K562 (cell line): Measurements from ENCODE around the gene PCDH9. TPM values are rescaled to one million over a fixed set of nuclear protein-coding genes. Genes with fewer than 3 reads are reported as not detected.

Experiments
- ATAC-seq: fragments of 200-7000 bp; cut with Tn5 transposase; 3 replicates; pipeline ENCODE4 v1.9.1; 2020; ENCODE audit warnings: moderate library complexity
- BruUV-seq: library from RNA; stranded (reverse); fragments of 400-500 nt; replicated peaks from 2 replicates; lab custom pipeline; 2021; lab: Mats Ljungman, UMichigan
- CTCF ChIA-PET: fragments of 300-600 bp; formaldehyde crosslinking; extraction: SDS; loops from one replicate; lab custom pipeline; 2021; ENCODE audit warnings: low intra/inter-chr PET ratio; lab: Yijun Ruan, JAX
- POLR2A ChIA-PET: fragments of 300-600, 350-650 bp; sonication (Branson Sonifier 250); formaldehyde crosslinking; extraction: SDS; loops from one replicate; lab custom pipeline; 2021; ENCODE audit warnings: antibody characterized with exemption, inconsistent platforms; lab: Yijun Ruan, JAX
- DNase-seq, 4 experiments: peaks; one replicate each; pipeline versions ENCODE4 v3.0.0 to v3.0.0-alpha.2; 2011 to 2018; ENCODE audit warnings: low spot score in 3 of 4, mixed read lengths in 3 of 4; ENCODE audit errors: extremely low read depth in 1 of 4
- FAIRE-seq: peaks from 2 replicates; lab custom pipeline; 2011; peaks lifted over from hg19 to GRCh38; lab: Jason Lieb, UNC
- H2AFZ ChIP-seq: 2 replicates; pipeline ENCODE4 v1.6.0; 2011; ENCODE audit warnings: low read depth, low read length, control low read depth, inconsistent platforms
- H3K27ac ChIP-seq: fragments of 200-600 bp; 3 replicates; pipeline ENCODE4 v1.8.0; 2011; ENCODE audit warnings: low read depth, mild to moderate bottlenecking, control low read depth, inconsistent platforms, low read length, moderate library complexity, mixed read lengths; ENCODE audit errors: extremely low read depth
- H3K27me3 ChIP-seq, 2 experiments: fragments of 300-600 bp in 1 of 2; 2 replicates in 1 of 2; 3 replicates in 1 of 2; pipeline versions ENCODE4 v1.6.0 to v1.8.0; 2011; ENCODE audit warnings: inconsistent platforms in 2 of 2, low read length in 2 of 2, mild to moderate bottlenecking in 1 of 2, mixed read lengths in 1 of 2, moderate library complexity in 1 of 2; ENCODE audit not compliant: control insufficient read depth in 2 of 2, insufficient read depth in 2 of 2
- H3K36me3 ChIP-seq: fragments of 300-600 bp; 3 replicates; pipeline ENCODE4 v1.8.0; 2011; ENCODE audit warnings: mild to moderate bottlenecking, low read length, inconsistent platforms; ENCODE audit not compliant: control insufficient read depth, insufficient read depth
- H3K4me1 ChIP-seq, 2 experiments: fragments of 200-600 bp in 1 of 2; replicated peaks in 1 of 2; 2 replicates in 1 of 2; 3 replicates in 1 of 2; pipeline versions ENCODE4 v1.5.1 to v1.8.0; 2011; ENCODE audit warnings: inconsistent platforms in 2 of 2, low read length in 2 of 2, mild to moderate bottlenecking in 1 of 2, mixed read lengths in 1 of 2, moderate library complexity in 1 of 2; ENCODE audit not compliant: control insufficient read depth in 2 of 2, insufficient read depth in 2 of 2
- H3K4me2 ChIP-seq: 2 replicates; pipeline ENCODE4 v1.6.1; 2011; ENCODE audit warnings: low read length, control low read depth, inconsistent platforms, mixed read lengths; ENCODE audit not compliant: insufficient read depth
- H3K4me3 ChIP-seq: fragments of 200-600 bp; sonication (generic), shearing (Covaris generic); 2 replicates; pipeline ENCODE4 v1.5.1; 2016; ENCODE audit warnings: control low read depth, inconsistent platforms
- H3K79me2 ChIP-seq: fragments of 200-600 bp; 3 replicates; pipeline ENCODE4 v1.8.0; 2011; ENCODE audit warnings: low read length, inconsistent platforms; ENCODE audit not compliant: control insufficient read depth, insufficient read depth
- H3K9ac ChIP-seq, 2 experiments: 2 replicates each; pipeline versions ENCODE4 v1.6.0 to v1.6.1; 2011; ENCODE audit warnings: low read depth in 2 of 2, low read length in 2 of 2, control low read depth in 1 of 2, inconsistent platforms in 1 of 2, mild to moderate bottlenecking in 1 of 2, mixed read lengths in 1 of 2; ENCODE audit not compliant: insufficient read depth in 1 of 2
- H3K9me1 ChIP-seq: one replicate; pipeline ENCODE4 v1.6.0; 2011; ENCODE audit warnings: inconsistent platforms, mild to moderate bottlenecking, low read length, moderate library complexity; ENCODE audit not compliant: control insufficient read depth, insufficient read depth
- H3K9me3 ChIP-seq: replicated peaks from 2 replicates; pipeline ENCODE4 v1.5.1; 2011; ENCODE audit warnings: low read depth, low read length, inconsistent platforms; ENCODE audit not compliant: control insufficient read depth, insufficient read depth
- H4K20me1 ChIP-seq: replicated peaks from 2 replicates; pipeline ENCODE4 v1.6.1; 2011; ENCODE audit warnings: low read length, inconsistent platforms, mixed read lengths; ENCODE audit not compliant: control insufficient read depth, insufficient read depth
- EP400 ChIP-seq: fragments of 450-650 bp; IDR thresholded peaks from 2 replicates; pipeline ENCODE4 v1.6.1; 2017; ENCODE audit warnings: antibody characterized with exemption, mild to moderate bottlenecking, moderate library complexity
- KDM5B ChIP-seq: fragments of 200-600 bp; sonication (generic); IDR thresholded peaks from 2 replicates; pipeline ENCODE4 v1.6.1; 2012; ENCODE audit warnings: low read depth, mild to moderate bottlenecking, moderate library complexity, low read length, control low read depth, inconsistent platforms; ENCODE audit not compliant: insufficient replicate concordance
- RNF219 ChIP-seq: fragments of 250-450 bp; sonication (Bioruptor Pico); IDR thresholded peaks from 2 replicates; pipeline ENCODE4 v1.5.0; 2022; ENCODE audit warnings: mild to moderate bottlenecking
- ZBTB1 ChIP-seq: sonication (generic); formaldehyde crosslinking; IDR thresholded peaks from 2 replicates; pipeline ENCODE4 v1.8.1; 2023; ENCODE audit warnings: missing genetic modification reagents, low read depth, mild to moderate bottlenecking, borderline replicate concordance
- ZNF133 ChIP-seq: fragments of 250-450 bp; sonication (Bioruptor Pico); IDR thresholded peaks from 2 replicates; pipeline ENCODE4 v1.4.0; 2020; ENCODE audit warnings: mild to moderate bottlenecking
- WGBS: fragments of 100-300 bp; shearing (Covaris generic); methylation state at CpG from one replicate; pipeline ENCODE4 v1.1.6; 2016; ENCODE audit warnings: low coverage, mixed read lengths; ENCODE audit not compliant: insufficient coverage; ENCODE audit errors: missing lambda C conversion rate; 5-methylcytosine and 5-hydroxymethylcytosine counted together
- in situ Hi-C: fragments of 300-500 bp; cut with MboI; formaldehyde crosslinking; loops from 4 replicates; pipeline ENCODE4 v1.15.0; 2018; ENCODE audit warnings: inconsistent platforms, mixed read lengths
- intact Hi-C: fragments of 100-400 bp; cut with micrococcal nuclease; formaldehyde crosslinking; loops from 2 replicates; pipeline ENCODE4 v1.14.2; 2022
- polyA plus RNA-seq, 8 experiments: library from polyadenylated mRNA; depleted of rRNA in 4 of 8; stranded (reverse) in 5 of 8; unstranded in 3 of 8; fragments of >200 nt; fragmentation: Nextera tagmentation in 2 of 8; fragmentation: Illumina TruSeq in 1 of 8; extraction: Ambion mirVana in 2 of 8; extraction: Trizol in 1 of 8; gene quantifications; 2 replicates each; pipeline versions ENCODE4 v1.2.1 to v1.2.3, GENCODE V29; 2011 to 2014; ENCODE audit warnings: inconsistent platforms in 1 of 8, missing spikeins in 1 of 8
- total RNA-seq, 7 experiments: library from RNA; depleted of rRNA in 6 of 7; stranded (reverse); fragments of >200 nt in 6 of 7; fragmentation: Illumina TruSeq in 2 of 7; extraction: Trizol in 2 of 7; gene quantifications; 2 replicates each; pipeline versions ENCODE4 v1.2.1 to v1.2.3, GENCODE V29; 2011 to 2021; ENCODE audit warnings: low replicate concordance in 1 of 7

PCDH9 gene
- total and polyA plus RNA-seq, 9 of the 15 experiments (the other 6 are each of a cell fraction or from before 2014, with no cell fraction given) = 1.1 to 6.7 (median 4.9) TPM

DNA sequence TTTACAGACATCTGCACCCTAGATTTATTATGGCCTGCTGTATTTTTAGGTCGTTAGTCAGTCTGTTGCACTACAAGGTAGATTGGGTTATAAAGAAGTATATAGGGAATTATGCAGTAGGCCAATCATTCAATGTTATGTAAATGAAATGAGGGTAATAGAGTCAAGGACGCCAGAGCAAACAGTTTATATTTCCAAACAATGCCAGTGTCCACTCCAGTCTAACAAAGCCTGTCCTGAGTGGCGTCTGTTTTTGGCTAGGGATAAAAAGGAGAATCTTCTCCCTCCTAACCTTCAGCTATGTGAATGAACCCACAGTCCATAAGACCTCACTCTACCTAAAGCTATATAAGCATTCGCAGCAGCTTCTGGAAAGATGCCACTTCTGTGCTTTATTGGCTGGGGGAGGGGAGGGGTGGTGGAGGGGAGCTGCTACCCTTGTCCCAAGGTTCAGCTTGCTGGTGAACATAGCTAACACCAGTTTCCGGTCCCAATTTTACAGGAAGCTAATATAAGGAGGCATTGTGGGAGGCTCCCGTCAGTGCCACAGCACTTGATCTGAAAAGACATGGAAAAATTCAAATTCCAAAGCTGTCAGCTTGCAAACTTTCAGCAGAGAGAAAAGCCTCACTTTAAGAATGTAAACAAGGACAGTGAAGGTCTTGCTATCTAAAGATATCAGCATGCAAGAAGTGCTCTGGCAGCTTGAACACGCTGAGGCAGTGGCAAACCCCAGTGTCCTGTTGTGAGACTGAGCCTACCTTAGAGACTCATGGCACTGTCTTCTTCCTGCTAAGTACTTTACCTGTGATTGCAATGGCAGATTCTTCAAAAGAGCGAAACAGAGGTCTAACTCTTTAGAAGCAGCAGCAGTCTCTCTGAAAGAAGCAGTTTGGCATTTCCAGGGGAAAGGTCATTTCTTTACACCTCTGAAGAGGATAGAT lies 369.9 kb downstream of the PCDH9 start:
- WGBS = 47% methylated on average over 8 of the region's 8 CpGs
- H3K27ac ChIP-seq = no peak overlapping the region
- no peak overlapping the region for H2AFZ ChIP-seq
- H3K4me1 ChIP-seq = no peaks in the 10 kb centered on the region
- ATAC-seq (no peak), DNase-seq (peak in 1 of 4 experiments; percentile 1), FAIRE-seq (no peak)
- BruUV-seq = no TSS peak
- in situ Hi-C loops (no loop called here), intact Hi-C loops (no loop called here)
- TF ChIP-seq KDM5B (no peak), EP400 (no peak), RNF219 (CRISPR knock-in tag) (no peak), ZNF133 (CRISPR knock-in tag) (no peak), ZBTB1 (CRISPR knock-in tag) (no peak)
- H3K9ac ChIP-seq = no peak overlapping the region
- H3K79me2 ChIP-seq = no peaks in the 10 kb centered on the region
- no peaks in the 10 kb centered on the region for H4K20me1 ChIP-seq
- CTCF ChIA-PET = interaction anchor here (0.6 kb wide), 1 partner anchor 77 kb away, joined by 3 read pairs; no protein-coding TSS in a partner anchor
- no peaks in the 10 kb centered on the region for H3K9me3 ChIP-seq
- H3K4me3 ChIP-seq = no peak overlapping the region
- no peak overlapping the region for H3K4me2 ChIP-seq
- POLR2A ChIA-PET = no interaction called here
- H3K36me3 ChIP-seq = no peaks in the 10 kb centered on the region
- no peaks in the 10 kb centered on the region for H3K9me1 ChIP-seq
- H3K27me3 ChIP-seq = no peaks in the 10 kb centered on the region
